GM19025 (cell line): ENCODE results near the gene CSPG4.
"Not testable (repeated sequence)": the region's sequence is repeated elsewhere in the genome, so short reads cannot be mapped to it uniquely, and the experiment has no call there.

ENCODE experiments used
- ATAC-seq: cut with Tn5 transposase; IDR thresholded peaks from one replicate; pipeline ENCODE4 v1.9.1; 2021; ENCODE audit warnings: mild to moderate bottlenecking, low read depth, moderate library complexity; ENCODE audit not compliant: unreplicated experiment

CSPG4 gene

DNA sequence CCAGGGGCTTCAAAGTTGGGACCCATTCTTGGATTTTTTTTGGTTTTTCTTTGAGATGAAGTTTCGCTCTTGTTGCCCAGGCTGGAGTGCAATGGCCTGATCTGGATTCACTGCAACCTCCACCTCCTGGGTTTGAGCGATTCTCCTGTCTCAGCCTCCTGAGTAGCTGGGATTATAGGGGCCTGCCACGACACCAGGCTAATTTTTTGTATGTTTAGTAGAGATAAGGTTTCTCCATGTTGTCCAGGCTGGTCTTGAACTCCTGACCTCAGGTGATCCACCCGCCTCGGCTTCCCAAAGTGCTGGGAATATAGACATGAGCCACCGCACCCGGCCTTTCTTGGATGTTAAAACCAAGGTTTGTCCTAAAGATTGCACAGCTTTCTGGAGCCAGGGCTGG, 78.7 kb downstream of the CSPG4 start:
- not testable (repeated sequence) for ATAC-seq

DNA sequence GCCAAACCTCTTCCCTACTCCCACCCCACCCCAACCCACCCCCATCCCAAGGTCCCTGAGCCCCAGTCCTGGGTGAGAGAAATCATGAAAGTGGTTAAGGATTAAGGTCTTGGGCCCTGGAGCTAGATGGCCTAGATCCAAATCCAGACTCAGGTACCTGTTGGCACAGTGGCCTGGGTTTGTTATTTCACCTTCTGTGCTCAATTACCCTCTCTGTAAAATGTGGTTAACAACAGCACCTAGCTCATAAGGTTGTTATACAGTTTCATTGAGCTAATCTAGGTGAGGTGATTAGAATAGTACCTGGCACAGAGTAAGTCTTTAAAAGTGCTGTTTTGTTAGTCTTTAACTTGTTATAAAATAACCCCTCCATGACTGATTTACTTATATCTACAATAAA, 80.7 kb downstream of the CSPG4 start:
- no peak for ATAC-seq

DNA sequence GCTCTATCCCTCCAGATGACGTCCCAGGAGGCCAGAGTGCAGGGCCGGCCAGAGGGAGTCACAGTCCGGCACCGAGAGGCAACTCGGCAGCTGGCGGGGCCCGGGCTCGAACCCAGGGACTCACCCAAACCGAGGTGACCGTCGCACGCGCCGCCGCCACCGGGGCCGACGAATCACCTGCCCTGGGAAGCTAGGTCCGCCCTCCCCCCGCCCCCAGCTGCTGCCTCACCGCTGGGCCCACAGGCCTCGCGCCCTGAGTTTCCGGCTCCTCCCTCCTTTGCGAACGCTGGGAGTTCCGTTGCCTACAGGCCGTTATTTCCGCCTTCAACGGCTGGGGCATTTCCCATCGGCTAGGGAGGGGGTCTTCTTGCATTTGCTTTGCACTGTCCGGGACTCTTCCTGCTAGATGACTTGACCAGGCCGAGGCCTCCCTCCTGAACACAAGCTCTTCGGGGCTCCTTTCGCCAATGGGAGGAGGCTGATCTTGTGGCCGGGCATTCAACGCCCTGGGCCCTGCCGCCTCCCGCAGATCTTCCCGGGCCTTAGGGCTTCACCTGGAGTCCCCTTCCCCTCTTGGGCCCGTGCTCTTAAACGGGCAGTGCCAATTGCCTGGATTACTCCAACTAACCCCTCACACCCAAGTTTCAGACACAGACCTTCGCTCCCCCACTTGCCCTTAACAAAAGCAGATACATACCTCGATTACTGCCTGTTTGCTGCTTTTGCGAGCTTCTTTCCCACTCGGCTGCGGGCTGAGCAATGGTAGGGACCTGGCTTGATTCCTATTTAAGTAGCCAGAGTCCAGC, 86.9 kb downstream of the CSPG4 start, which contains the start of gene SNUPN:
SNUPN (minus strand) TSS at position 184 of the 806 bp plus-strand sequence. CDS start 4,674 bp downstream, outside the sequence.
- ATAC-seq = peak; percentile 62
